ENCODE measurements around the gene ZFP62.

Gene ZFP62

GRCh38 chr5:180808461-180809000 is 52.5 kb downstream of the ZFP62 start:
- DNase-seq, result no peak

GRCh38 chr5:180807654-180808414 is 53.2 kb downstream of the ZFP62 start:
- DNase-seq, result no peak

GRCh38 chr5:180807046-180807445 is 54.0 kb downstream of the ZFP62 start:
- no peak for DNase-seq

DNA sequence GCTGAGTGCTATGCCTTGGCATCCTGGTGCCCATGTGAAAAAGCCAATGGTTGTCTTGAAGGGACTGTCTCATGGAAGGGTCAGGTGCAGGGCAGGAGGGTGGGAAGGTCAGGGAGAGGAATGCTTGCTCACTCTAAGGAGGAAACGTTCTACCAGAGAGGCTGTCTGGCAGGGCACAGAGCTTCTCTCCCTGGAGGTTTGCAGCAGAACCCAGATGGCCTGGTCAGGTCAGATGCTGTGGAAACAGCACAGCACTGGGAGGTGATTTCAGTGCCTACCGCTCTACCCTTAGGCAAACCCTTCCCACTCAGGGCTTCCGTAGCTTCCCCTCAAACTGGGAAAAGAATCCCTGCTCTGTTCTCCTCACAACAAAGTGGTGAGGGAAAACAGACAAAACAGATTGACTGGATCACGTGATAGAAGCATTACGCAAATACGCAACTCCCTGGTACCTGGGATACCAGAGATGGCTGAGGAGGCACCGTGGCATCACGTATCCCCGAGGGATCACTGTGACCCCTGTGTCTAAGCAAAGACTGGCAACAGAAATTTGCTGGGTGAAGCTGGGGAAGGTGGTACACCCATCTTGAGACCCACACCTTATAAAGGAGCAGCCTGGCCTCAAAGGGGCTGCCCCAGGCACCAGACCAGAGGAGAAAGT is 54.6 kb downstream of the ZFP62 start:
- no peak for DNase-seq

GRCh38 chr5:180804129-180804618 is 56.9 kb downstream of the ZFP62 start:
- DNase-seq, result no peak

GRCh38 chr5:180803181-180804128 is 57.6 kb downstream of the ZFP62 start:
- no peak for DNase-seq

DNA sequence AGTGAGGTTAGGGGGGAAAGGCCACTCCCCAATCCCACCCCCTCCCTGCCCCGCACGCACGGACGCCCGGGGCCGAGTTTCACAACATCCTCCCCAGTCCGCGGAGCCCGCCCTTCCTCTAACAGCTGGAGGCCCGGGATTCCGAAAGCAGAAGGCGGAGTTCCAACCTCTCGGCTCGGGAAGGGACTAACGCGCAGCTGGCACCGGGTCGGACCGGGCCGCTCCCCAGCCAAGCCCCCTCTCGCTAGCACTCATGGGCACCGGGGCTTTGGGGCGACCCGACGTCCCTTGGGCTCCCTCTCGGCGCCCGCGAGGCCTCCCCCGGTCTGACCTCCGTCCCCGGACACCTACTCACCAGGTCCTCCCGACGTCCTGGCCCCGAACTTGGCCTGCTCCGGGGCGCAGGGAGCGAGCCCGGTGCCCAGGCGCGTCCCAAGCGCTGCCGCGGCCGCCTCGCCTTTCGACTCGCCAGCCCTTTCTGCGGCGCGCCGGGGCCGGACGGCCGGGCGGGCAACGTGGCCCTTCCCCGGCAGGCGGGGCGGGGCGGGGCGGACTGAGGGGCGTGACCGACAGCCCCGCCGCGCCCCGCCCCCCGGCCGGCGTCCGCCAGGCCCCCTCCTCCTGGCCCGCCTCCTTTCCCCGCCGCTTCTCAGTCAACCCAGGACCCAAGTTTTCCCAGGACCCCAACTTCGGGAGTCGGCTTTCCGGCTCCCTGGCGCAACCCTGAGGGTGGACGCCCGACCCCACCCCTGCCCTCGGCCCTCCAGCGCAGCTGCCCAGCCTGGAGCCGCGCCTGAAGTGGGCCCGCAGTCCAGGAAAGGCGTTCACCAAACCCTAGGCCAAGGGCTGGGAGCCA is 58.5 kb downstream of the ZFP62 start, which contains the start of gene MGAT1:
MGAT1 (minus strand) TSS at position 482 of the 856 bp plus-strand sequence. CDS start 9,835 bp downstream, outside the sequence.
- DNase-seq, result no peak

DNA sequence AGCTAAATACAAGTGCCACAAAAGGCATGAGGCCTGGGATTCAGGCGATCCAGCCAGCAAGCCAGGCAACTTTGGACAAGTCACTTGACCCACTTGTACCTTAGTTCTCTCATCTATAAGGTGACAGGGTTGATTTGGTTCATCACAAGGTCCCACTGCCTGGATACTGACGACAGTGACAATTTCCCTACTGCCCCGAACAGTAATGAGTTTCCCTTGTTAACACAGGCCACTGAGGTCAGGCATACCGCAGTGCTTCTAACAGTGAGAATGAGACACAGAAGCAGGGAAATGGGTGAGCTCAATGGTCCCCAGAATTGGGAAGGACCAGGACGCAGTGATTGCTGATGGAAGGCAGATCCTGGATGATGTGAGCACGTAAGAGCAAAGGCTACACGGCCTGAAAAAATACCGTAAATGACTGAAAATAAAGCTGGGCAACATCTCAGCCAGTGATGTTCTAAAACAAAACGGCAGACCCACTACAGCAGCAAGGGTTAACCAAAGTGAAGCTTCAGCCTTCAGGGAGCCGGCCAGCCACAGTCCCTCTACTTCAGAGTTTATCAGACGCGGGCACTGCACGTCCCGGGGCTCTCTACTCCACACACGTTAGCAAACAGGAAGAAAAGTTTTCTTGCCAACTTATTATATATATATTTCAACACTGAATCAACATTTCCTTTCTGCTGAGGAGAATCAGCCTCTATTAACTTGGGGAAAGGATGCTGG is 59.3 kb downstream of the ZFP62 start:
- no peak for DNase-seq

- DNase-seq, result no peak
These were observed 60.9 kb downstream of the ZFP62 start for GRCh38 chr5:180799902-180800801.

- no peak for DNase-seq
These were observed 61.9 kb downstream of the ZFP62 start for GRCh38 chr5:180799194-180799593.

DNA sequence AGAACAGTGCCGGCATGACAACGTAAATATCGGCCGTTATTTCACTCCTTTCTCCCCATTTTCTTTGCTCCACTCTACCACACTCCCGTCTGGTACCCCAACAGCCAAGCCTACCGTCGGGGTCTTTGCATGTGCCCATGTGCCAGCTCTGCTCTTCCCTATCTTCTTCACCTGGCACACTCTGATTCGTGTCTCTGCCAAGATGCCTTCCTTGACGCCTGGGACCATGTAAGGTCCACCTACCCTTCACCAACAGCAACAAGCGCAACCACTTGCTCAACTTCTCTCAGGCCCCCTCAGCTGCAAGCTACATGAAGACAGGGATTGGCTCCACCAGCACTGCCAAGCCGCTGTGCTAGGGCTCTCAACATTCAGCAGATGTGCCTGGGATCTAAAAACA is 62.9 kb downstream of the ZFP62 start:
- DNase-seq, result no peak

Data from NCI-H524 treated with DMSO at 0.1 percent for 48 hours (cell line).